BLaER1 (cell line): Measurements from ENCODE around the gene ZBTB48.
A peak's percentile ranks its signal among the peaks of the same experiment; 100 is the strongest.
"Not testable (repeated sequence)": the region's sequence is repeated elsewhere in the genome, so short reads cannot be mapped to it uniquely, and the experiment has no call there.

Source experiments
- H3K27ac ChIP-seq: shearing (Covaris generic); formaldehyde crosslinking; 2 replicates; pipeline ENCODE4 v1.8.1; 2022
- H3K27me3 ChIP-seq: shearing (Covaris generic); formaldehyde crosslinking; 2 replicates; pipeline ENCODE4 v1.8.1; 2022
- H3K36me3 ChIP-seq: shearing (Covaris generic); formaldehyde crosslinking; 2 replicates; pipeline ENCODE4 v1.8.1; 2022
- H3K4me1 ChIP-seq: shearing (Covaris generic); formaldehyde crosslinking; 2 replicates; pipeline ENCODE4 v1.8.1; 2022
- H3K4me2 ChIP-seq: shearing (Covaris generic); formaldehyde crosslinking; 2 replicates; pipeline ENCODE4 v1.8.1; 2022
- H3K4me3 ChIP-seq: shearing (Covaris generic); formaldehyde crosslinking; 2 replicates; pipeline ENCODE4 v1.8.1; 2022
- H3K9ac ChIP-seq: shearing (Covaris generic); formaldehyde crosslinking; 2 replicates; pipeline ENCODE4 v1.8.1; 2022
- H3K9me3 ChIP-seq: shearing (Covaris generic); formaldehyde crosslinking; 2 replicates; pipeline ENCODE4 v1.8.1; 2022
- H4K20me1 ChIP-seq: shearing (Covaris generic); formaldehyde crosslinking; 2 replicates; pipeline ENCODE4 v1.8.1; 2022
- Cebpa-rat ChIP-seq: shearing (Covaris generic); IDR thresholded peaks from 2 replicates; pipeline ENCODE4 v1.8.1; 2022

The ZBTB48 gene

DNA sequence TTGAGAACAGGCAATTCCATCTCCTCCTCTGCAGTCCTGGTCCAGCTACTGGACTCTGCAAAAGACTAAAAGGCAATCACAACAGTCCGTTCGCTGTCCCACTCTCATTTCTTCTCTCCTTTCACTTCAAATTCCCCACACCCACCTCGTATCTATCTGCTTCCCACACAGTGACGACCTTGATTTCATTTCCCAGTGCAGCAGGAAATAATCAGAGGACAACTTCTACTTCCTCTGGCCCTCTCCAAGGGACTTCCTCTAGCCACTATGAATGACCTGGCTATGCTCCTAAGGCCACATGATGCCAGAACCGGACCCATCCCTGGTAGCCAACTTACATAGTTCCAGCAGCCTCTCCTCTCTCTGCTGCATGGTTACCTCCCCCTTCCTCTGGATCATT is 33.5 kb upstream of the ZBTB48 start:
- no peaks in the 10 kb centered on the region for H3K9me3 ChIP-seq
- no peaks in the 10 kb centered on the region for H3K4me1 ChIP-seq
- H3K27ac ChIP-seq: no peak overlapping the region
- no peak overlapping the region for H3K9ac ChIP-seq
- no peak overlapping the region for H3K4me3 ChIP-seq
- H3K36me3 ChIP-seq: peaks cover 100% of the 10 kb centered on the region
- no peak for TF ChIP-seq Cebpa-rat
- H3K4me2 ChIP-seq: no peak overlapping the region
- no peaks in the 10 kb centered on the region for H3K27me3 ChIP-seq
- peaks cover 43% of the 10 kb centered on the region for H4K20me1 ChIP-seq

GRCh38 chr1:6547301-6547700 is 32.5 kb upstream of the ZBTB48 start:
- TF ChIP-seq Cebpa-rat: no peak
- no peak overlapping the region for H3K27ac ChIP-seq
- H3K4me2 ChIP-seq: no peak overlapping the region
- no peaks in the 10 kb centered on the region for H3K9me3 ChIP-seq
- H4K20me1 ChIP-seq: peaks cover 45% of the 10 kb centered on the region
- H3K4me3 ChIP-seq: no peak overlapping the region
- no peak overlapping the region for H3K9ac ChIP-seq
- H3K4me1 ChIP-seq: no peaks in the 10 kb centered on the region
- peaks cover 98% of the 10 kb centered on the region for H3K36me3 ChIP-seq
- H3K27me3 ChIP-seq: no peaks in the 10 kb centered on the region

- H3K9ac ChIP-seq: peak within 1 kb of the TSS; percentile 94
- peak within 1 kb of the TSS; percentile 88 for H3K4me2 ChIP-seq
- H3K9me3 ChIP-seq: no peaks in the 10 kb centered on the region
- peaks cover 28% of the 10 kb centered on the region for H3K36me3 ChIP-seq
- H3K4me3 ChIP-seq: peak within 1 kb of the TSS; percentile 79
- H4K20me1 ChIP-seq: peaks cover 31% of the 10 kb centered on the region
- TF ChIP-seq Cebpa-rat: peak; percentile 29; the same call in 1 of the 2 replicates
- H3K4me1 ChIP-seq: peaks cover 20% of the 10 kb centered on the region
- no peaks in the 10 kb centered on the region for H3K27me3 ChIP-seq
- peak within 1 kb of the TSS; percentile 96 for H3K27ac ChIP-seq
These were observed 25.5 kb upstream of the ZBTB48 start, which contains the start of gene NOL9 for GRCh38 chr1:6554031-6554906. Gene NOL9 (minus strand): TSS chr1:6554513. CDS start chr1:6554502, 11 bp downstream.

GRCh38 chr1:6554907-6555778 is 24.7 kb upstream of the ZBTB48 start, which contains the start of gene TAS1R1:
Gene TAS1R1 (plus strand): TSS chr1:6555307. CDS start chr1:6555374, 67 bp downstream.
- H4K20me1 ChIP-seq: peaks cover 29% of the 10 kb centered on the region
- H3K27ac ChIP-seq: peak within 1 kb of the TSS; percentile 96
- peak within 1 kb of the TSS; percentile 94 for H3K9ac ChIP-seq
- peaks cover 23% of the 10 kb centered on the region for H3K4me1 ChIP-seq
- no peak for TF ChIP-seq Cebpa-rat
- H3K9me3 ChIP-seq: peaks cover 2% of the 10 kb centered on the region
- peak within 1 kb of the TSS; percentile 88 for H3K4me2 ChIP-seq
- peaks cover 20% of the 10 kb centered on the region for H3K36me3 ChIP-seq
- H3K4me3 ChIP-seq: peak within 1 kb of the TSS; percentile 79
- no peaks in the 10 kb centered on the region for H3K27me3 ChIP-seq

DNA sequence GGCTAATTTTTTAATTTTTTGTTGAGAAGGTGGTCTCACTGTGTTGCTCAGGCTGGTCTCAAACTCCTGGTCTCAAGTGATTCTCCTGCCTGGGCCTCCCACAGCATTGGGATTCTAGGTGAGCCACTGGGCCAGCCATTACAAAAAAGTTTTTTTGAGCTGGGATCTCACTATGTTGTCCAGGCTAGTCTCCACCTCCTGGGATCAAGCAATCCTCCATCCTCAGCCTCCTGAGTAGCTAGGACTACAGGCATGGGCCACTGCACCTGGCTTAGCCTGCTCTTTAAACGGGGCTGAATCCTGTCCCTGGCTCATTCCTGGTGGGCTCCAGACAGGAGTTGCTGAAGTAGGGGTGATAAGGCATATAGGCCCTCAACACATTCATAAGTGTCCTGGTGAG is 22.2 kb upstream of the ZBTB48 start:
- H3K36me3 ChIP-seq: no peaks in the 10 kb centered on the region
- H3K4me3 ChIP-seq: no peak overlapping the region
- H3K27ac ChIP-seq: no peak overlapping the region
- peaks cover 27% of the 10 kb centered on the region for H3K9me3 ChIP-seq
- TF ChIP-seq Cebpa-rat: no peak
- no peak overlapping the region for H3K4me2 ChIP-seq
- H4K20me1 ChIP-seq: peaks cover 12% of the 10 kb centered on the region
- peaks cover 24% of the 10 kb centered on the region for H3K4me1 ChIP-seq
- H3K9ac ChIP-seq: no peak overlapping the region
- no peaks in the 10 kb centered on the region for H3K27me3 ChIP-seq

DNA sequence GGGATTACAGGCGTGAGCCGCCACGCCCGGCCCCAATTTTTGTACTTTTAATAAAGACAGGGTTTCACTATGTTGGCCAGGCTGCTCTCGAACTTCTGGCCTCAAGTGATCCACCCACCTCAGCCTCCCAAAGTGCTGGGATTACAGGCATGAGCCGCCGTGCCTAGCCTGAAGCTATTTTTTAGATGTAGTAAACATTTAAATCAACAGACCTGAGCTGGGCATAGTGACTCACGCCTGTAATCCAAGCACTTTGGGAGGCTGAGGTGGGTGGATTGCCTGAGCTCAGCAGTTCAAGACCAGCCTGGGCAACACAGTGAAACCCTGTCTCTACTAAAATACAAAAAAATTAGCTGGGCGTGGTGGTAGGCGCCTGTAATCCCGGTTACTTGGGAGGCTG is 20.6 kb upstream of the ZBTB48 start:
- H3K36me3 ChIP-seq, H3K9ac ChIP-seq, H4K20me1 ChIP-seq, H3K4me2 ChIP-seq, H3K27ac ChIP-seq, H3K27me3 ChIP-seq, H3K4me3 ChIP-seq: not testable (repeated sequence)
- Histone ChIP-seq H3K4me1 (peaks cover 15% of the 10 kb centered on the region), H3K9me3 (peaks cover 32% of the 10 kb centered on the region)

- H3K9ac ChIP-seq: no peak overlapping the region
- H3K4me3 ChIP-seq: no peak overlapping the region
- H3K4me1 ChIP-seq: peaks cover 8% of the 10 kb centered on the region
- no peak overlapping the region for H3K27ac ChIP-seq
- H3K36me3 ChIP-seq: no peaks in the 10 kb centered on the region
- no peaks in the 10 kb centered on the region for H3K27me3 ChIP-seq
- peak overlapping the region; percentile 17; the same call in 1 of the 2 replicates for H3K4me2 ChIP-seq
- TF ChIP-seq Cebpa-rat: no peak
- peaks cover 32% of the 10 kb centered on the region for H3K9me3 ChIP-seq
- no peaks in the 10 kb centered on the region for H4K20me1 ChIP-seq
These were observed 19.5 kb upstream of the ZBTB48 start for GRCh38 chr1:6560267-6560666.

GRCh38 chr1:6569033-6569432 is 10.8 kb upstream of the ZBTB48 start:
- H3K36me3 ChIP-seq: no peaks in the 10 kb centered on the region
- no peak overlapping the region for H3K4me3 ChIP-seq
- peaks cover 7% of the 10 kb centered on the region for H3K9me3 ChIP-seq
- no peak overlapping the region for H3K9ac ChIP-seq
- no peak overlapping the region for H3K4me2 ChIP-seq
- H3K27me3 ChIP-seq: no peaks in the 10 kb centered on the region
- no peaks in the 10 kb centered on the region for H4K20me1 ChIP-seq
- H3K27ac ChIP-seq: no peak overlapping the region
- no peak for TF ChIP-seq Cebpa-rat
- peaks cover 14% of the 10 kb centered on the region for H3K4me1 ChIP-seq

DNA sequence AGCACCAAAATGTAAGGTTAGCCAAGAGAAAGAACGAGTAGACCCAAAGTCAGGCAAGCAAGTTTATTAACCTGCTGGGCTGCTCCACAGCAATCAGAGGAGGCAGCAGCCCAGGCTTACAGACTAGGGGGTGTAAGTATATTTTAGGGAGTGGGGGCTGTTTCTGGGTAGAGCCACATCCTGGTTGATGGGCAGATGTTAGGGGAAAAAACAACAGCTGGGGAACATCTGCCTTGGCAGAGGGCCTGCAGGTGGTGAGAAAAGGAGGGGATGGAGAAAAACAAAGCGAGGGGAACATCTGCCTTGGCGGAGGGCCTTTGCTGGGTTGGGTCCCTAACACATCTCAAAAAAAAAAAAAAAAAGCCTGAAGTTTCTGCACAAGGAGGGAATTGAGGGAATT is 9.7 kb upstream of the ZBTB48 start:
- Histone ChIP-seq H3K27ac (no peak overlapping the region), H3K4me2 (peak overlapping the region; percentile 65), H3K4me1 (peaks cover 14% of the 10 kb centered on the region), H3K36me3 (no peaks in the 10 kb centered on the region), H3K4me3 (no peak overlapping the region), H3K9me3 (peaks cover 7% of the 10 kb centered on the region), H3K27me3 (no peaks in the 10 kb centered on the region), H4K20me1 (no peaks in the 10 kb centered on the region), H3K9ac (no peak overlapping the region)
- no peak for TF ChIP-seq Cebpa-rat

DNA sequence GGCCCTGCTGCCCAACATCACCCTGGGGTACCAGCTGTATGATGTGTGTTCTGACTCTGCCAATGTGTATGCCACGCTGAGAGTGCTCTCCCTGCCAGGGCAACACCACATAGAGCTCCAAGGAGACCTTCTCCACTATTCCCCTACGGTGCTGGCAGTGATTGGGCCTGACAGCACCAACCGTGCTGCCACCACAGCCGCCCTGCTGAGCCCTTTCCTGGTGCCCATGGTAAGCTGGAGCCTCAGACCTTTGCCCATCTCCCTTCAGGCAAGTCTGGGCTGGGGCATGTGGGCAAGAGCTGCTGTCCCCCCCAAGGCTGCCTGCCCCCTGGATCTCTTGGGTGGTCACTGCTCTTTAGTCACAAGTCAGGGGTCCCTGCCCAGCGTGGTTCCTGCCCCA is 8.8 kb upstream of the ZBTB48 start:
- Histone ChIP-seq H3K4me1 (peaks cover 14% of the 10 kb centered on the region), H3K9me3 (peaks cover 7% of the 10 kb centered on the region), H3K4me3 (no peak overlapping the region), H4K20me1 (no peaks in the 10 kb centered on the region), H3K9ac (no peak overlapping the region), H3K4me2 (no peak overlapping the region), H3K27me3 (no peaks in the 10 kb centered on the region), H3K36me3 (no peaks in the 10 kb centered on the region), H3K27ac (no peak overlapping the region)
- no peak for TF ChIP-seq Cebpa-rat
